SK-N-SH (cell line): ENCODE data around the gene BMP4. TPM values are rescaled to one million over a fixed set of nuclear protein-coding genes. Genes with fewer than 3 reads are reported as not detected.

ENCODE experiments used
- CTCF ChIA-PET: fragments of 300-600, 350-600 bp; formaldehyde crosslinking; extraction: SDS; loops from one replicate; lab custom pipeline; 2021; lab: Yijun Ruan, JAX
- POLR2A ChIA-PET: fragments of 350-600 bp; sonication (Branson Sonifier 250); formaldehyde crosslinking; extraction: SDS; loops from one replicate; lab custom pipeline; 2020; ENCODE audit warnings: antibody characterized with exemption, inconsistent platforms; lab: Yijun Ruan, JAX
- DNase-seq: peaks from one replicate; pipeline ENCODE4 v3.0.0; 2012
- H2AFZ ChIP-seq: fragments of 200-600 bp; sonication (generic); 2 replicates; pipeline ENCODE4 v1.8.1; 2016; ENCODE audit warnings: antibody characterized with exemption, mild to moderate bottlenecking, low read depth
- H3F3A ChIP-seq: fragments of 200-600 bp; sonication (generic); replicated peaks from 2 replicates; pipeline ENCODE3; 2016; ENCODE audit warnings: antibody characterized with exemption, mild to moderate bottlenecking; ENCODE audit not compliant: insufficient read depth
- H3K27ac ChIP-seq, 2 experiments: fragments of 200-500 bp in 1 of 2; fragments of 200-600 bp in 1 of 2; sonication (Bioruptor generic) in 1 of 2; sonication (generic), shearing (Covaris generic) in 1 of 2; 2 replicates each; pipeline versions ENCODE4 v1.5.1 to v1.6.1; 2014 to 2016; ENCODE audit warnings: low read depth in 2 of 2, inconsistent platforms in 1 of 2, low read length in 1 of 2, mild to moderate bottlenecking in 1 of 2, mixed read lengths in 1 of 2
- H3K27me3 ChIP-seq: fragments of 200-600 bp; sonication (generic), shearing (Covaris generic); 2 replicates; pipeline ENCODE4 v1.6.1; 2016; ENCODE audit warnings: mixed run types; ENCODE audit not compliant: insufficient read depth
- H3K36me3 ChIP-seq, 2 experiments: fragments of 200-500 bp in 1 of 2; fragments of 200-600 bp in 1 of 2; sonication (Bioruptor generic) in 1 of 2; sonication (generic) in 1 of 2; replicated peaks in 1 of 2; 2 replicates each; pipeline versions ENCODE3 to v1.5.1; 2014 to 2016; ENCODE audit warnings: low read length in 1 of 2, mild to moderate bottlenecking in 1 of 2; ENCODE audit not compliant: insufficient read depth in 2 of 2, control insufficient read depth in 1 of 2
- H3K4me1 ChIP-seq, 2 experiments: fragments of 200-500 bp in 1 of 2; fragments of 200-600 bp in 1 of 2; sonication (Bioruptor generic) in 1 of 2; sonication (generic), shearing (Covaris generic) in 1 of 2; 2 replicates each; pipeline versions ENCODE4 v1.5.1 to v1.6.1; 2014 to 2016; ENCODE audit warnings: low read depth in 1 of 2, low read length in 1 of 2, mixed run types in 1 of 2; ENCODE audit not compliant: insufficient read depth in 2 of 2, control insufficient read depth in 1 of 2
- H3K4me2 ChIP-seq: fragments of 200-600 bp; sonication (generic), shearing (Covaris generic); 2 replicates; pipeline ENCODE4 v1.6.1; 2017; ENCODE audit warnings: mixed run types
- H3K4me3 ChIP-seq, 2 experiments: fragments of 200-500 bp in 1 of 2; fragments of 200-600 bp in 1 of 2; sonication (Bioruptor generic) in 1 of 2; sonication (generic), shearing (Covaris generic) in 1 of 2; 2 replicates each; pipeline versions ENCODE4 v1.5.1 to v1.8.1; 2014 to 2016; ENCODE audit warnings: low read depth in 2 of 2, inconsistent platforms in 1 of 2, low read length in 1 of 2, mild to moderate bottlenecking in 1 of 2, mixed read lengths in 1 of 2, moderate library complexity in 1 of 2
- H3K79me2 ChIP-seq: fragments of 200-600 bp; sonication (generic); 2 replicates; pipeline ENCODE4 v1.8.1; 2017; ENCODE audit warnings: mild to moderate bottlenecking; ENCODE audit not compliant: insufficient read depth
- H3K9ac ChIP-seq: fragments of 200-600 bp; sonication (generic); 2 replicates; pipeline ENCODE4 v1.6.1; 2017; ENCODE audit warnings: mixed run types
- H3K9me2 ChIP-seq: fragments of 200-600 bp; sonication (generic); 2 replicates; pipeline ENCODE4 v1.6.1; 2017; ENCODE audit warnings: mixed run types
- H3K9me3 ChIP-seq: fragments of 200-600 bp; sonication (generic); 2 replicates; pipeline ENCODE4 v1.6.1; 2017; ENCODE audit warnings: mixed run types, mild to moderate bottlenecking, moderate library complexity
- H4K20me1 ChIP-seq: fragments of 200-600 bp; sonication (generic); 2 replicates; pipeline ENCODE4 v1.6.1; 2017; ENCODE audit warnings: mild to moderate bottlenecking, mixed run types; ENCODE audit not compliant: insufficient read depth
- FOSL2 ChIP-seq: IDR thresholded peaks from 2 replicates; pipeline ENCODE4 v1.4.0; 2012; ENCODE audit warnings: low read depth, mild to moderate bottlenecking, moderate library complexity, borderline replicate concordance
- WGBS: methylation state at CpG from one replicate; pipeline ENCODE4 v1.1.6; 2017; ENCODE audit warnings: low lambda C conversion rate; 5-methylcytosine and 5-hydroxymethylcytosine counted together
- polyA plus RNA-seq, 3 experiments: library from polyadenylated mRNA; depleted of rRNA; stranded (reverse); fragments of >200 nt; gene quantifications; 2 replicates each; pipeline ENCODE4 v1.2.3, GENCODE V29; 2012
- small RNA-seq, 7 experiments: library from RNA; depleted of rRNA; stranded (forward); fragments of <200 nt; gene quantifications; one replicate each; pipeline ENCODE3, GENCODE V24; 2012

BMP4 gene
- polyA plus RNA-seq, 1 of the 3 experiments (the other 2 are of a cell fraction) = not detected

DNA sequence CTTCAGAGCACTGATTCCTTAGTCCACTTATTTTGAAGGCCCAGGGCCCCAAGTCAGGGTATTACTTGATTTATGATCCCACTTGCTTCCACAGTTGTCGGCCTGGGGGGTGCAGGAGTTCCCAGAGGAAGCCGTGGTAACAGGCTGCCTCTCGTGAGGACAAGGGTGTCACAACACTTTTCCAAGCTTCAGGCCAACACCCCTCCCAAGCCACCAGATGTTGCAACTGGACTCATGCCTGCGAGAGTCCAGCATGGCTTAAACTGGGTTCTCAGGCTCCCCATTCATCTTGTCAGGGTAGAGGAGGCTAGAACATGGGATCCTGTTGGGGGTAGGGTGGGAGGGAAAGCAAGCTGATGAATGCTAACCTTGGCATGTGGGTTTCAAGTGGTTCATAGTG lies 56.1 kb downstream of the BMP4 start:
- H2AFZ ChIP-seq = no peak overlapping the region
- no peaks in the 10 kb centered on the region for H3K79me2 ChIP-seq
- CTCF ChIA-PET = interaction anchor here (1.0 kb wide), 1 partner anchor 12 kb away, joined by 3 read pairs; no protein-coding TSS in a partner anchor
- no peak for TF ChIP-seq FOSL2
- no peaks in the 10 kb centered on the region for H3K9me2 ChIP-seq
- no peak overlapping the region for H3K9ac ChIP-seq
- DNase-seq = no peak
- H3K27me3 ChIP-seq = no peaks in the 10 kb centered on the region; the same call in 1 of the 2 replicates
- no peaks in the 10 kb centered on the region for H3K36me3 ChIP-seq
- no peaks in the 10 kb centered on the region for H3K9me3 ChIP-seq
- no peaks in the 10 kb centered on the region for H3F3A ChIP-seq
- WGBS = 0% methylated on average over 3 of the region's 4 CpGs
- no peak overlapping the region for H3K4me2 ChIP-seq
- no peak overlapping the region for H3K27ac ChIP-seq
- H4K20me1 ChIP-seq = no peaks in the 10 kb centered on the region
- POLR2A ChIA-PET = no interaction called here
- no peaks in the 10 kb centered on the region for H3K4me1 ChIP-seq
- H3K4me3 ChIP-seq = no peak overlapping the region

Small RNAs within 50 kb of the gene (small RNA-seq; reads per million reads assigned to genes)
- gene MIR5580 = 0 reads per million in 7 experiments
